Smooth muscle cell (in vitro differentiated cells): ENCODE data around the gene CORO7. TPM values are rescaled to one million over a fixed set of nuclear protein-coding genes. Genes with fewer than 3 reads are reported as not detected.

Source experiments
- DNase-seq: peaks from one replicate; lab custom pipeline; 2025; ENCODE audit not compliant: unreplicated experiment; lab: John Stamatoyannopoulos, UW
- H2AFZ ChIP-seq: fragments of 200-600 bp; sonication (generic); 2 replicates; pipeline ENCODE4 v1.6.0; 2016; ENCODE audit warnings: antibody characterized with exemption, low read depth, mild to moderate bottlenecking
- H3F3A ChIP-seq: fragments of 200-600 bp; sonication (generic); 2 replicates; pipeline ENCODE4 v1.6.0; 2017; ENCODE audit warnings: antibody characterized with exemption, low read depth
- H3K27ac ChIP-seq: fragments of 200-600 bp; sonication (generic); 2 replicates; pipeline ENCODE4 v1.5.1; 2016; ENCODE audit warnings: low read depth, mild to moderate bottlenecking
- H3K27me3 ChIP-seq: fragments of 200-600 bp; sonication (generic); 2 replicates; pipeline ENCODE4 v1.6.1; 2016; ENCODE audit warnings: low read depth, mild to moderate bottlenecking
- H3K36me3 ChIP-seq: fragments of 200-600 bp; sonication (generic); 2 replicates; pipeline ENCODE4 v1.5.1; 2016; ENCODE audit warnings: low read depth
- H3K4me1 ChIP-seq: fragments of 200-600 bp; sonication (generic); 2 replicates; pipeline ENCODE4 v1.5.1; 2016; ENCODE audit warnings: low read depth
- H3K4me2 ChIP-seq: fragments of 200-600 bp; sonication (generic); 2 replicates; pipeline ENCODE4 v1.6.0; 2016; ENCODE audit warnings: mild to moderate bottlenecking
- H3K4me3 ChIP-seq: fragments of 200-600 bp; sonication (generic); 2 replicates; pipeline ENCODE4 v1.5.1; 2016; ENCODE audit warnings: mild to moderate bottlenecking
- H3K79me2 ChIP-seq: fragments of 200-600 bp; sonication (generic); 2 replicates; pipeline ENCODE4 v1.6.0; 2016; ENCODE audit warnings: low read depth, mild to moderate bottlenecking
- H3K9ac ChIP-seq: fragments of 200-600 bp; sonication (generic); 2 replicates; pipeline ENCODE4 v1.6.0; 2016; ENCODE audit warnings: low read depth
- H3K9me3 ChIP-seq: fragments of 200-600 bp; sonication (generic); replicated peaks from 2 replicates; pipeline ENCODE4 v1.5.1; 2016; ENCODE audit warnings: low read depth
- H4K20me1 ChIP-seq: fragments of 200-600 bp; sonication (generic); 2 replicates; pipeline ENCODE4 v1.6.0; 2016; ENCODE audit warnings: low read depth
- WGBS: methylation state at CpG from one replicate; pipeline ENCODE4 v1.1.7; 2016; ENCODE audit warnings: low lambda C conversion rate; 5-methylcytosine and 5-hydroxymethylcytosine counted together
- polyA plus RNA-seq: library from polyadenylated mRNA; unstranded; fragments of >200 nt; fragmentation: Nextera tagmentation; extraction: Ambion mirVana; gene quantifications from 2 replicates; pipeline ENCODE4 v1.2.1, GENCODE V29; 2016
- total RNA-seq: library from RNA; depleted of rRNA; stranded (reverse); fragments of >200 nt; gene quantifications from 2 replicates; pipeline ENCODE4 v1.2.3, GENCODE V29; 2014
- TF ChIP-seq, protein P1 (sequence below): fragments of 200-600 bp; sonication (generic); IDR thresholded peaks from 2 replicates; pipeline ENCODE4 v1.5.1; 2017; ENCODE audit warnings: borderline replicate concordance, mild to moderate bottlenecking, antibody characterized with exemption; ENCODE audit not compliant: insufficient read depth, poor library complexity, severe bottlenecking

CORO7 gene
- total and polyA plus RNA-seq, 2 experiments from 2014 or later = 6.7 to 12.7 TPM

DNA sequence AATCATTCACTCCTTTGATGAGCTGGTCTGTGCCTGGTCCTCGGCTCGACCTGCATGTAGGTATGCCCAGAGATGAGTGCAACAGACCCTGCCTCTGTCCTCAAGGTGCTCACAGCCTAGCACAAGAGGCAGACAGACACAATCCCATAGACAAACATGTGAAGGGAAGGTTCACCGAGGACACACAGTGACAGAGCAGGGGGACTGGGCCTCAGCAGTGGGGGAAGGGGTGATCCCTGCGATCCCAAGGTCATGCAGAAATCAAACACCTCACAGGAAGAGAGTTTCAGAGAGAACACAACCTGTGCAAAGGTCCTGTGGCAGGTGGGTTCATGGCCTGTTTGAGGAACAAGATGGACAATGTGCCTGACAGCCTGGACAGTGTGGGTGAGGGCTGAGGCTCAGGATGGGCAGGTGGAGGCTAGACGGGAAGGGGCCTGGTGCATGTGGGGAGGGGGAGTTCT lies 49.0 kb downstream of the CORO7 start:
- H3K9me3 ChIP-seq = no peaks in the 10 kb centered on the region
- no peak for DNase-seq
- H3K4me3 ChIP-seq = no peak overlapping the region
- H3K36me3 ChIP-seq = no peaks in the 10 kb centered on the region
- H3F3A ChIP-seq = peaks cover 3% of the 10 kb centered on the region
- H3K27me3 ChIP-seq = no peaks in the 10 kb centered on the region
- H3K4me1 ChIP-seq = peaks cover 6% of the 10 kb centered on the region
- H4K20me1 ChIP-seq = peaks cover 5% of the 10 kb centered on the region
- H2AFZ ChIP-seq = no peak overlapping the region
- TF ChIP-seq, protein P1, sequence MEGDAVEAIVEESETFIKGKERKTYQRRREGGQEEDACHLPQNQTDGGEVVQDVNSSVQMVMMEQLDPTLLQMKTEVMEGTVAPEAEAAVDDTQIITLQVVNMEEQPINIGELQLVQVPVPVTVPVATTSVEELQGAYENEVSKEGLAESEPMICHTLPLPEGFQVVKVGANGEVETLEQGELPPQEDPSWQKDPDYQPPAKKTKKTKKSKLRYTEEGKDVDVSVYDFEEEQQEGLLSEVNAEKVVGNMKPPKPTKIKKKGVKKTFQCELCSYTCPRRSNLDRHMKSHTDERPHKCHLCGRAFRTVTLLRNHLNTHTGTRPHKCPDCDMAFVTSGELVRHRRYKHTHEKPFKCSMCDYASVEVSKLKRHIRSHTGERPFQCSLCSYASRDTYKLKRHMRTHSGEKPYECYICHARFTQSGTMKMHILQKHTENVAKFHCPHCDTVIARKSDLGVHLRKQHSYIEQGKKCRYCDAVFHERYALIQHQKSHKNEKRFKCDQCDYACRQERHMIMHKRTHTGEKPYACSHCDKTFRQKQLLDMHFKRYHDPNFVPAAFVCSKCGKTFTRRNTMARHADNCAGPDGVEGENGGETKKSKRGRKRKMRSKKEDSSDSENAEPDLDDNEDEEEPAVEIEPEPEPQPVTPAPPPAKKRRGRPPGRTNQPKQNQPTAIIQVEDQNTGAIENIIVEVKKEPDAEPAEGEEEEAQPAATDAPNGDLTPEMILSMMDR = no peak
- H3K27ac ChIP-seq = no peak overlapping the region
- H3K9ac ChIP-seq = no peak overlapping the region
- peaks cover 8% of the 10 kb centered on the region for H3K79me2 ChIP-seq
- 94% methylated on average over 5 of the region's 5 CpGs for WGBS
- H3K4me2 ChIP-seq = no peak overlapping the region

DNA sequence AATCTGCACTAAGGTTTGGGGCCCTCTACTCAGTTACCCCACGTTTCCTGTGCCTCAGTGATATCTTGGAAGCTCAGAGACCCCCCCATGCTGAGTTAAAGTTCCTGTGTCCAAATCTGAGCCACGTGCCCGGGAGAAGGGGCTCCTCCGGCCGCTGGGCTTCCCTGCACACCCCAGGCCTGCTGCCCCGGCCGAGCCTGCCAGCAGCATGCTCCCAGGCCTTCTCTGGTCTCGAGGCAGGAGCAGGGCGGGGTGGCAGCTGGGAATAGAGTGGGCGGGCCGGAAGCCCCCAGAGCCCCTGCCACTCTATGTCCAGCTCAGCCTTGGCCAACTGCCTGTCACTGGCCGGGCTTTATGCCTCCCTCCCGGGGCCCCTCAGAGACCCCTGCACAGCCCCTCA lies 50.4 kb downstream of the CORO7 start:
- TF ChIP-seq, protein P1 = no peak
- no peak overlapping the region for H3K27ac ChIP-seq
- no peaks in the 10 kb centered on the region for H3K79me2 ChIP-seq
- no peak overlapping the region for H3K4me3 ChIP-seq
- no peak overlapping the region for H3K9ac ChIP-seq
- WGBS = 94% methylated on average over 13 of the region's 13 CpGs
- no peaks in the 10 kb centered on the region for H3K27me3 ChIP-seq
- H3F3A ChIP-seq = peaks cover 3% of the 10 kb centered on the region
- DNase-seq = no peak
- no peak overlapping the region for H3K4me2 ChIP-seq
- H2AFZ ChIP-seq = no peak overlapping the region
- no peaks in the 10 kb centered on the region for H3K36me3 ChIP-seq
- no peaks in the 10 kb centered on the region for H3K9me3 ChIP-seq
- peaks cover under 1% of the 10 kb centered on the region for H3K4me1 ChIP-seq
- no peaks in the 10 kb centered on the region for H4K20me1 ChIP-seq

DNA sequence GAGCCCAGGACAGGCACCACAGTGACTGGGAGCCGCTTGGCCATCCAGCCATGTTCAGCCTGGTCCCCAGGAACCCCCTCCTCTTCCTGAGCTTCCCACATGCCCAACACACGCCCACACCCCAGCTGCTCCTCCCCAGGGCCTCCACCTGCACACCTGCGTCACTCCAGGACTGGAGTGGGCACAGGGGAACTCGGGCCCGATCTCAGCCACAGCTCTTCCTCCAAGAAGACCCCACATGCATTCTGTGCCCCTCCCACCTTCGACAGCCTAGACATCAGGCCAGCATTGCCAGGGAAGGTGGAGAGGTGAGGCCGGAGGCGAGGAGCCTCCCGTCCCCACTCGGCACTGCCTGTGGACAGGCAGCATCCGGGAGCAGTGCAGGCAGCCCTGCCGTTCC lies 50.8 kb downstream of the CORO7 start:
- H3K4me2 ChIP-seq = no peak overlapping the region
- no peak overlapping the region for H3K27ac ChIP-seq
- no peaks in the 10 kb centered on the region for H3K27me3 ChIP-seq
- H3K4me1 ChIP-seq = no peaks in the 10 kb centered on the region
- H3F3A ChIP-seq = peaks cover 3% of the 10 kb centered on the region
- no peaks in the 10 kb centered on the region for H4K20me1 ChIP-seq
- no peak overlapping the region for H2AFZ ChIP-seq
- WGBS = 97% methylated on average over 12 of the region's 12 CpGs
- no peaks in the 10 kb centered on the region for H3K36me3 ChIP-seq
- H3K4me3 ChIP-seq = no peak overlapping the region
- no peak overlapping the region for H3K9ac ChIP-seq
- no peaks in the 10 kb centered on the region for H3K9me3 ChIP-seq
- TF ChIP-seq, protein P1 = no peak
- no peak for DNase-seq
- H3K79me2 ChIP-seq = no peaks in the 10 kb centered on the region

DNA sequence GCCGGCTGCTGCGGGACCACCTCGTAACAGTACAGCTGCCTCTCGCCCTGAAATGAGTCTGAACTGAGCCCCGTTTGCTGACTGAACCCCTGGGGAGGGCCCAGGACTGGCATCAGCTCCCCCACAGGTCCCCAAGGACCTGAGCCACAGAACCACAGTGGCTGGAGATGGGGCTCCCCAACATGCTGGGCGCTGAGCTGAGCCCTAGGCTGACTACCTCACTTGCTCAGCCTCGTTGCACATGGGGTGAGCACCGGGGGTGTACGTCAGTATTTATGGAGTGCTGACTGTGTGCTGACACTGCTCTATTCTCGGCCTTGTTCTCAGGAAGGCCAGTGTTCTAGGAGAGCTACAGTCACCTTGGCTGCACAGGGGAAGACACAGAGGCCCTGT lies 51.4 kb downstream of the CORO7 start:
- 93% methylated on average over 10 of the region's 10 CpGs for WGBS

More for the DNA sequence above, 51.4 kb downstream of the CORO7 start:
- Histone ChIP-seq H3K4me2 (no peak overlapping the region), H3K36me3 (no peaks in the 10 kb centered on the region), H3K9me3 (no peaks in the 10 kb centered on the region), H3K79me2 (no peaks in the 10 kb centered on the region), H3K9ac (no peak overlapping the region), H3K27ac (no peak overlapping the region), H3K4me1 (no peaks in the 10 kb centered on the region), H3K27me3 (no peaks in the 10 kb centered on the region), H4K20me1 (no peaks in the 10 kb centered on the region), H2AFZ (no peak overlapping the region), H3K4me3 (no peak overlapping the region), H3F3A (peaks cover 2% of the 10 kb centered on the region)
- TF ChIP-seq, protein P1 = no peak
- DNase-seq = no peak
